Osteocyte (in vitro differentiated cells): ENCODE measurements around the gene RYR2. TPM values are rescaled to one million over a fixed set of nuclear protein-coding genes. Genes with fewer than 3 reads are reported as not detected.

Experiments used
- DNase-seq: peaks from one replicate; pipeline ENCODE4 v3.0.0; 2021; ENCODE audit warnings: mixed read lengths; ENCODE audit not compliant: unreplicated experiment; ENCODE audit errors: extremely low spot score
- H3K27ac Mint-ChIP-seq: one replicate; pipeline ENCODE4 v1.8.0; 2021; ENCODE audit warnings: mild to moderate bottlenecking, mixed read lengths; ENCODE audit not compliant: unreplicated experiment
- H3K27me3 Mint-ChIP-seq: one replicate; pipeline ENCODE4 v1.8.0; 2021; ENCODE audit warnings: mixed read lengths; ENCODE audit not compliant: unreplicated experiment
- H3K36me3 Mint-ChIP-seq: one replicate; pipeline ENCODE4 v1.8.0; 2021; ENCODE audit warnings: mixed read lengths; ENCODE audit not compliant: unreplicated experiment
- H3K4me1 Mint-ChIP-seq: one replicate; pipeline ENCODE4 v1.8.0; 2021; ENCODE audit warnings: mixed read lengths; ENCODE audit not compliant: unreplicated experiment
- H3K4me3 Mint-ChIP-seq: one replicate; pipeline ENCODE4 v1.8.0; 2021; ENCODE audit warnings: mild to moderate bottlenecking, moderate library complexity, mixed read lengths; ENCODE audit not compliant: unreplicated experiment
- H3K9me3 Mint-ChIP-seq: one replicate; pipeline ENCODE4 v1.8.0; 2021; ENCODE audit warnings: mixed read lengths; ENCODE audit not compliant: unreplicated experiment
- total RNA-seq: library from RNA; stranded (reverse); gene quantifications from 2 replicates; pipeline ENCODE4 v1.2.1, GENCODE V29; 2021
- TF ChIP-seq, protein P1 (sequence below): fragments of 200-600 bp; sonication (generic); IDR thresholded peaks from 2 replicates; pipeline ENCODE4 v1.5.0; 2021; ENCODE audit warnings: antibody characterized with exemption, mild to moderate bottlenecking, moderate library complexity

Gene RYR2
- total RNA-seq, 1 donor from 2014 or later: 0.03 TPM

DNA sequence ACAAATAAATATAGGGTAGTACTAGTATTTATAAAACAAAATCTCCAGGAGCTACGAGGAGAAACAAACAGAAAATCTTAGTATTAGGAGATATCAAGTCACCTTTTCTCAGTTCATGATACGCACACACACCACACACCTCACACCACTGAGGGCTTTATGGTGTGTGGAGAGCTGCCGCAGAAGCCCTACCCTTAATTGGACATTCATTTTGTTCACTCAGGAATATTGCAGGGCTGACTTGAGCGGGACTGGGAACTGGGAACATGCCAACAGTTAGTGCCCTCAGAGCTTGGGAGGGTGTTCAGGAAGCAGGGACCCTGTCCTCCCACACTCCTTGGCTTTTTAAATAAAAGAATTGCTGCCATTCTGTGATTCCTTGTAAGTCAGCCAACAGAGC is 386.8 kb downstream of the RYR2 start:
- no peak overlapping the region for H3K4me3 Mint-ChIP-seq
- no peak for DNase-seq
- no peaks in the 10 kb centered on the region for H3K4me1 Mint-ChIP-seq
- TF ChIP-seq, protein P1, sequence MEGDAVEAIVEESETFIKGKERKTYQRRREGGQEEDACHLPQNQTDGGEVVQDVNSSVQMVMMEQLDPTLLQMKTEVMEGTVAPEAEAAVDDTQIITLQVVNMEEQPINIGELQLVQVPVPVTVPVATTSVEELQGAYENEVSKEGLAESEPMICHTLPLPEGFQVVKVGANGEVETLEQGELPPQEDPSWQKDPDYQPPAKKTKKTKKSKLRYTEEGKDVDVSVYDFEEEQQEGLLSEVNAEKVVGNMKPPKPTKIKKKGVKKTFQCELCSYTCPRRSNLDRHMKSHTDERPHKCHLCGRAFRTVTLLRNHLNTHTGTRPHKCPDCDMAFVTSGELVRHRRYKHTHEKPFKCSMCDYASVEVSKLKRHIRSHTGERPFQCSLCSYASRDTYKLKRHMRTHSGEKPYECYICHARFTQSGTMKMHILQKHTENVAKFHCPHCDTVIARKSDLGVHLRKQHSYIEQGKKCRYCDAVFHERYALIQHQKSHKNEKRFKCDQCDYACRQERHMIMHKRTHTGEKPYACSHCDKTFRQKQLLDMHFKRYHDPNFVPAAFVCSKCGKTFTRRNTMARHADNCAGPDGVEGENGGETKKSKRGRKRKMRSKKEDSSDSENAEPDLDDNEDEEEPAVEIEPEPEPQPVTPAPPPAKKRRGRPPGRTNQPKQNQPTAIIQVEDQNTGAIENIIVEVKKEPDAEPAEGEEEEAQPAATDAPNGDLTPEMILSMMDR: no peak
- H3K36me3 Mint-ChIP-seq: no peaks in the 10 kb centered on the region
- no peaks in the 10 kb centered on the region for H3K9me3 Mint-ChIP-seq
- H3K27ac Mint-ChIP-seq: no peak overlapping the region
- no peaks in the 10 kb centered on the region for H3K27me3 Mint-ChIP-seq

DNA sequence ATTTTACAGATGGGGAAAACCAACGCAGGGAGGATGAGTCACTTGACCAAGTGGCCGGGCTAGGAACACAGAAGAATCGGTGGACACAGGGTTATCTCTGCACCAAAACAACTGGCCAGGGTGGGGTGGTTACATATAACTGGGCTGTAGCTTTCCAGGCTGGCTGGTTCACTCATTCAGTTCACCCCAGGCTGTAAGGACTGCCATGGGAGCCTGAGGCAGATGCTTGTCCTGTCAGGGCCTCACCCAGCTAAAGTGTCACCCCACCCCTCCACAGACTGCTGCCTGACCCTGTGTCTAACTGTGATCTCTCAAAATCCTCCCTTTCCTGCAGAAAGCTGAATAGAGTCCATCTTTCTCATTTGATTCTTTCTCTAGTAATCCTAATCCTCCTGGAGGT is 387.3 kb downstream of the RYR2 start:
- no peaks in the 10 kb centered on the region for H3K27me3 Mint-ChIP-seq
- TF ChIP-seq, protein P1: no peak
- no peaks in the 10 kb centered on the region for H3K9me3 Mint-ChIP-seq
- no peaks in the 10 kb centered on the region for H3K36me3 Mint-ChIP-seq
- DNase-seq: no peak
- no peak overlapping the region for H3K27ac Mint-ChIP-seq
- no peak overlapping the region for H3K4me3 Mint-ChIP-seq
- no peaks in the 10 kb centered on the region for H3K4me1 Mint-ChIP-seq

DNA sequence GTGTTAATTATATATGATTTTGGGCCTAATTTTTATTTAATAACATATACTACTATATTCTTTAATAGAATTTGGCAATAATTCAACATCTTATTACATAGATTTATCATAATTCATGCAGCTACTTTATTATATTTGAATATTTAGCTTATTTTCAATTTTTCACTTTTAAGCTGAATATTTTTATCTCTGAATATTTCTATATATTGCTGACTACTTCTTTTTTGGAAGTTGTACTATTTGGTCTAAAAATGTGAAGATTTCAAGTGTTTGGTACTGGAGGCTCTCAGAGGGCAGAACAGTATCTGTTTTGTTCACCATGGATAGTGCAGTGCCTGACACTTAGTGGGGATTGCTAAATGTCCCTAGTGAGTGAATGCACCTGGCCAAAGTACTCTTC is 389.5 kb downstream of the RYR2 start:
- TF ChIP-seq, protein P1: no peak
- DNase-seq: no peak
- Mint-ChIP-seq H3K9me3 (no peaks in the 10 kb centered on the region), H3K4me3 (no peak overlapping the region), H3K27me3 (no peaks in the 10 kb centered on the region), H3K36me3 (no peaks in the 10 kb centered on the region), H3K27ac (no peak overlapping the region), H3K4me1 (no peaks in the 10 kb centered on the region)

DNA sequence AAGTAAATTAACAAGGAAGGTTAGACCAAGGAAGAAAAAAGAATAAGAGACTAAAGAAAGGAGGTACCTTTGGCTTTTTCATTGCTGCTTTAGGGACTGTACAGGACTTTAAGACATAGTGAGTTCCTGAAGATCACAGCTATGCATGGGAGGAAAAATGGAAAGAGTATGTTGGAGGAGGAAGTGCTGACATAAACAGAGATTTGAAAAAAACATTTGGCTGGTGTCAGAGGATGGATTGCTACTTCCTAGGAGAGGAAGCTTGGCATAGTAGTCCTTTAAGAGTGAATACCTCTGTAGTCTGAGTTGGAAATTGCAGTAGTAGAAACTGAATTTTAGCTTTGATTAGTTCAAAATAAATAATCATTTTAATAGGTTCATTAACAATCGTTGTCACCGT is 398.4 kb downstream of the RYR2 start:
- Mint-ChIP-seq H3K4me1 (no peaks in the 10 kb centered on the region), H3K27ac (no peak overlapping the region), H3K9me3 (no peaks in the 10 kb centered on the region)

DNA sequence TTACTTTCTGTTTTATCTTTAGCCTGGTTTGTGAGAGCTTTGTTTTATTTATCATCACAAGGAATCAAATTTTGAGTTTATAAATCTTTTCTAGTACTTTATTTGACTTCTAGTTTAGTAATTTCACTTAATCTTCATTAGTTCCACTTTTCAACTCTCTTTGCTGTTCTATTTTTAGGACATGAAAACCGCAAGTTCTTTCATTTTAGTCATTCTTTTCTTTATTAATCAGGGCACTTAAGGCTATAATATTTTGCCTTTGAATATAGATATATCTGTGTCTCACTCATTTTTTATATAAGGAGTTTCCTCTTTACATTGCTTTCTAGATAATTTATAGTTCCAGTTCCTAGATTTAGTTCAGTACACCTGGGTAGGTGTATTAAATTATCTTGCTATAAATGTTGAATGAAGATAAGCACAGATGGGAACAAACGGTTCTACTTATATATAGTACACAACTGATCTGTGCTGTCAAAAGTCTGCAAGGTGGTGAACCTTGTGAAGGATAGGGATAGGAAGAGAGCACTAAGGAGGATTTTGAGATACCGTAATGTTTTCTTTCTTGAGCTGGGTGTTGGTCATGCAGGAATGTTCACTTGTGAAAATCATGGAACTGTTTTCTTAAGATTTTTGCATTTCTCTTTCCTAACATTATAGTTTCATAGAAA is 402.3 kb downstream of the RYR2 start:
- Mint-ChIP-seq H3K4me1 (no peaks in the 10 kb centered on the region), H3K9me3 (no peaks in the 10 kb centered on the region), H3K36me3 (no peaks in the 10 kb centered on the region), H3K27ac (no peak overlapping the region), H3K4me3 (no peak overlapping the region), H3K27me3 (no peaks in the 10 kb centered on the region)
- no peak for DNase-seq
- TF ChIP-seq, protein P1: no peak

More for the DNA sequence above, 398.4 kb downstream of the RYR2 start:
- Mint-ChIP-seq H3K4me3 (no peak overlapping the region), H3K36me3 (no peaks in the 10 kb centered on the region), H3K27me3 (no peaks in the 10 kb centered on the region)
- TF ChIP-seq, protein P1: no peak
- DNase-seq: no peak
